ENCODE results near the gene SUPT3H. TPM values are rescaled to one million over a fixed set of nuclear protein-coding genes. Genes with fewer than 3 reads are reported as not detected.

Gene SUPT3H
- total RNA-seq, 1 donor from 2014 or later = 4.9 TPM

- Histone ChIP-seq H3K4me3 (no peak overlapping the region), H3K4me1 (no peaks in the 10 kb centered on the region), H3K36me3 (no peaks in the 10 kb centered on the region), H3K27ac (no peak overlapping the region), H3K9me3 (no peaks in the 10 kb centered on the region), H3K27me3 (no peaks in the 10 kb centered on the region)
- ATAC-seq = no peak
- intact Hi-C loops (cut with DNase I) = no loop called here
- DNase-seq = no peak
- no peak for TF ChIP-seq CTCF (IDR thresholded peaks at IDR 0.05)
Measured at GRCh38 chr6:44940367-44940766, 437.4 kb downstream of the SUPT3H start.

DNA sequence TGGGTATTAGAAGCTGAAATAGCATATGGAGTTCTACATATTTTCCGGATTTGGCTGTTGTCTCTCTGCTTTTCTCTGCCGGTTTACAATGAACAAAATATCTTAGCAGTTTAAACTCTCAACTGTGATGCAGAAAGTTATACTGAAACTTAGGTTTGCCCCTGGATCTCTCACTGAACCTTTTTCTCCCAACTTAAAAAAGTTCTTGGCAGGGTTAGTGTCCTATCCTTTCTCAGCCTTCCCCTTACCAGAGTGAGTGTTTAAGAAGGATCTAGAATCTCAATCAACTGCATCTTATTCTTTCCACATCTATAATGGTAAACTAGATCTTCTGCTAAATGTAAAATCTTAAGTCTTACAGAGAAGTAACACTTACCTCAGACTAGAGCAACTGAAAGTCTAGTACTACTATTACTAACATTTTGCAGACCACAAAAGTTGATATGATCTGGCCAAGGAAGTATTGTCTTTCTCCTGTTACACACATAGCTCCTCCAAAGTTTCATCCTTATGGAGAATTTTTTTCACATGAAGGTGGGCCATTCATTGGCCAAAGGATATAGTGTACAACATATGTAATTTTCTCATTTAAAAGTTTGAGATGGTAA is 441.9 kb downstream of the SUPT3H start:
- no peak for ATAC-seq
- DNase-seq = no peak
- intact Hi-C loops (cut with DNase I) = no loop called here

GRCh38 chr6:44933108-44933507 is 444.6 kb downstream of the SUPT3H start:
- DNase-seq (no peak), ATAC-seq (no peak)
- Histone ChIP-seq H3K9me3 (no peaks in the 10 kb centered on the region), H3K27ac (peak overlapping the region; percentile 31), H3K4me1 (no peaks in the 10 kb centered on the region), H3K27me3 (no peaks in the 10 kb centered on the region), H3K36me3 (no peaks in the 10 kb centered on the region), H3K4me3 (peak overlapping the region; percentile 1)
- intact Hi-C loops (cut with DNase I) = no loop called here
- no peak for TF ChIP-seq CTCF (IDR thresholded peaks at IDR 0.05)

More for the DNA sequence above, 441.9 kb downstream of the SUPT3H start:
- Histone ChIP-seq H3K27me3 (no peaks in the 10 kb centered on the region), H3K4me3 (no peak overlapping the region), H3K9me3 (no peaks in the 10 kb centered on the region), H3K36me3 (no peaks in the 10 kb centered on the region), H3K27ac (no peak overlapping the region), H3K4me1 (no peaks in the 10 kb centered on the region)
- TF ChIP-seq CTCF (IDR thresholded peaks at IDR 0.05) = no peak

DNA sequence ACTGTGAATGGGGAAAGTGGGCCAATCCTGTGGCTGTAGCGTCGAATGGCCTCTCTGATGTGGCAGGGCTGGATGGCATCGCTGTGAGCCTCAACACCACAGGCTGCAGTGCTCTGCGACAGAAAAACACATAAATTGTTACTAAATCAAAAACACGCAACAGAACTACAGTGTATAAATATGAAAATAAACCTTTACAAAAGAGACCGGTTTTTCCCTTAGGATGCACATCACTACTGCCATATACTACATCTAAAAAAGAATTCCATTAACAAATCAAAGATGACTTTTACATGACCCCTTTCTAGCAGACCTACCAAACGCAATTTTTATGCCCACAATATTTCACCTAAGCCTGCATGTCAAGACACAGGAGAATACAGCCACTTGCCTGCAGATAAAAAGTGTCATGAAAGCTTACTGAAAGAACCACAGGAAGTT is 445.1 kb downstream of the SUPT3H start:
- no peak for ATAC-seq
- TF ChIP-seq CTCF (IDR thresholded peaks at IDR 0.05) = no peak

GRCh38 chr6:44931385-44931784 is 446.3 kb downstream of the SUPT3H start:
- no peaks in the 10 kb centered on the region for H3K4me1 ChIP-seq
- no peaks in the 10 kb centered on the region for H3K27me3 ChIP-seq
- intact Hi-C loops (cut with DNase I) = no loop called here
- no peaks in the 10 kb centered on the region for H3K36me3 ChIP-seq
- H3K9me3 ChIP-seq = no peaks in the 10 kb centered on the region
- TF ChIP-seq CTCF (IDR thresholded peaks at IDR 0.05) = no peak
- H3K4me3 ChIP-seq = no peak overlapping the region
- DNase-seq = no peak
- no peak overlapping the region for H3K27ac ChIP-seq
- ATAC-seq = no peak

More for the DNA sequence above, 445.1 kb downstream of the SUPT3H start:
- H3K4me1 ChIP-seq = no peaks in the 10 kb centered on the region
- no peak overlapping the region for H3K4me3 ChIP-seq
- no peak for DNase-seq
- no peak overlapping the region for H3K27ac ChIP-seq
- intact Hi-C loops (cut with DNase I) = no loop called here
- no peaks in the 10 kb centered on the region for H3K27me3 ChIP-seq
- no peaks in the 10 kb centered on the region for H3K36me3 ChIP-seq
- no peaks in the 10 kb centered on the region for H3K9me3 ChIP-seq

DNA sequence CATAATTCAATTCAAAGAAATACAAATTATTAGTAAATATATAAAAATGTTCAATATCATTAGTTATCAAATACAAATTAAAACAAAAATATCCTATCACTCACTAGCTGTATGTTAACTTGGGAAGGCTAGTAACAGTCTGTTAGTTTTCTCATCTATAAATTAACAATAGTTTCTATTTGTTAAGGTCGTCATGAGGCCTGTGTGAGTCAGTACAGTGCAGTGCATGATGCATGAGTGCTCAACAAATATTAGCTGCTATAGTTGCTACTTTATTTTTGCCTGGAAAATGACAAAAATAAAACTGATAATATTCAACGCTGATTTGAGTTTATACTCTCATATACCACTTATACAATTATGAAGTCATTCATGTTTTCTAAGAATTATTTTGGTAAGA is 451.2 kb downstream of the SUPT3H start:
- TF ChIP-seq CTCF (IDR thresholded peaks at IDR 0.05) = no peak
- ATAC-seq (no peak), DNase-seq (no peak)
- intact Hi-C loops (cut with DNase I) = no loop called here
- Histone ChIP-seq H3K27ac (no peak overlapping the region), H3K4me1 (no peaks in the 10 kb centered on the region), H3K4me3 (no peak overlapping the region), H3K27me3 (no peaks in the 10 kb centered on the region), H3K36me3 (no peaks in the 10 kb centered on the region), H3K9me3 (no peaks in the 10 kb centered on the region)
